HL-60/S4 treated with phorbol 12-myristate 13-acetate at 8.2 ng/mL for 4 days and 3 days (cell line): ENCODE measurements around the gene UBE2G1.
"Not testable (repeated sequence)": the region's sequence is repeated elsewhere in the genome, so short reads cannot be mapped to it uniquely, and the experiment has no call there.

Source experiments
- in situ Hi-C: fragments of 300-500 bp; cut with MboI; formaldehyde crosslinking; loops from 2 replicates; pipeline ENCODE4 v1.15.0; 2022; ENCODE audit warnings: low sequenced_read_pairs

Gene UBE2G1

GRCh38 chr17:4366327-4367063 lies at the start of gene UBE2G1:
UBE2G1 (minus strand) TSS chr17:4366675; CDS start chr17:4366316, 359 bp downstream.
- in situ Hi-C loops: no loop called here

- in situ Hi-C loops: loop anchor here (25.0 kb wide), 1 partner anchor 201 kb away; no protein-coding TSS in a partner anchor
Observed at GRCh38 chr17:4412933-4413831, 46.7 kb upstream of the UBE2G1 start.

- in situ Hi-C loops: loop anchor here (25.0 kb wide), 1 partner anchor 199 kb away; no protein-coding TSS in a partner anchor
Observed at GRCh38 chr17:4411201-4411600, 44.7 kb upstream of the UBE2G1 start.

GRCh38 chr17:4409659-4410058 lies 43.2 kb upstream of the UBE2G1 start:
- in situ Hi-C loops: loop anchor here (25.0 kb wide), 1 partner anchor 197 kb away; no protein-coding TSS in a partner anchor

DNA sequence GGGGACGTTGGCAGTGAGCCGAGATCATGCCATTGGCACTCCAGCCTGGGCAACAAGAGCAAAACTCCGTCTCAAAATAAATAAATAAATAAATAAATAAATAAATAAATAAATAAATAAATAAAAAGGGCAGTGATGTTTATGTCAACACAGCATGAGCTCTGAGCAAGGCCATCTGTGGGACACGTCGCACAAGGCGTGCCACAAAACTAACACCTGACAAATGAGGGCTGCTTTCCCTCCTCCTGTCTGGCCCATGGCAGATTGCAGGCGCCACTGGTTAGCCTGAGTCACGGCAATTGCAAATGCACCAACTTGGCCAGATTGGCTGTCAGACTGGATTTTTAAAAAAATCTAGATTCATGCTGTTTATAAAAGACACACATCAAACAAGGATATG lies 41.4 kb upstream of the UBE2G1 start:
- in situ Hi-C loops: loop anchor here (25.0 kb wide), 1 partner anchor 196 kb away; no protein-coding TSS in a partner anchor

DNA sequence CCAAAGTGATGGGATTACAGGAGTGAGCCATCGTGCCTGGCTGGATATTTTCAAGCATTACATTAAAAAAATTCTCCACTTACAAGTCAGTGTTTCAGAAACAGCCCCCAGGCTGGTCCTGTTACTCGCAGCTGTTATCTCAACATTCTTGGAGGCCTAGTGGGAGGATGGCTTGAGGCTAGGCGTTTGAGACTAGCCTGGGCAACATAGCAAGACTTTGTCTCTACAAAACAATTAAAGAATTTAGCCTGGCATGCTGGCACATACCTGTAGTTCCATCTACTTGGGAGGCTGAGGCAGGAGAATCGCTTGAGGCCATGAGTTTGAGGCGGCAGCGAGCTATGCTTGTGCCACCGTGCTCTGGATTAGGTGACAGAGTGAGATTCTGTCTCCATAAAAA lies 40.7 kb upstream of the UBE2G1 start:
- in situ Hi-C loops: loop anchor here (25.0 kb wide), 1 partner anchor 195 kb away; no protein-coding TSS in a partner anchor

DNA sequence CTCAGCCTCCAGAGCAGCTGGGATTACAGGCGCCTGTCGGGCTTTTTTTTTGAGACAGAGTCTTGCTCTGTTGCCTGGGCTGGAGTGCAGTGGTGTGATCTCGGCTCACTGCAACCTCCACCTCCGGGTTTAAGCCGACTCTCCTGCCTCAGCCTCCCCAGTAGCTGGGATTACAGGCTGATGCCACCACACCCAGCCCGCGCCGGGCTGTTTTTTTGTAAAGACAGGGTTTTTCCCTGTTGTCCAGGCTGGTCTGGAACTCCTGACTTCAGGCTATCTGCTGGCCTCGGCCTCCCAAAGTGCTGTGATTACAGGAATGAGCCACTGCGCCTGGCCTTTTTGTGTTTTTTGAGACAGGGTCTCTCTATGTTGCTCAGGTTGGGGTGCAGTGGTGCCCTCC lies 39.9 kb upstream of the UBE2G1 start:
- in situ Hi-C loops: loop anchor here (25.0 kb wide), 1 partner anchor 194 kb away; no protein-coding TSS in a partner anchor

DNA sequence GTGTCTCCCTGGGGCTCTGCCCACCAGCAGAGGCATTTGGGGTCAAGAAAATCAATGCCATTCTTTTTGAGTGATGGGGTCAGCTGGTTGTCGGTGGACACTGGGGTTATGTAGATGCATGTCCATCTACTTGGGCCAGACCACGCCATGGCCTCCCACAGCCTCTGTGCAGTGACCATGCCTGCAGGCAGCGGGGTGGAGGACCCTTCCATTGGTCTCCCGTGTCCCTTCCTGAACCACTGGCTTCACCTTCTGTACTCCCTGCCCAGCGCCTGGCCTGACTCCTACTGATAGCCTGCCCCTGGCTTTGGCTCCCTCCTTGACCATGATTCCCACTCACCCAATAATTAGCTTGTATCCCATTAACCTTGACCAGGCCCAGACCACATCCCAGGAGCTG lies 39.2 kb upstream of the UBE2G1 start:
- in situ Hi-C loops: loop anchor here (25.0 kb wide), 1 partner anchor 193 kb away; no protein-coding TSS in a partner anchor

GRCh38 chr17:4405038-4405669 lies 38.7 kb upstream of the UBE2G1 start:
- in situ Hi-C loops: loop anchor here (25.0 kb wide), 1 partner anchor 193 kb away; no protein-coding TSS in a partner anchor

- in situ Hi-C loops: no loop called here
Observed at GRCh38 chr17:4397840-4398239, 31.4 kb upstream of the UBE2G1 start.

GRCh38 chr17:4395111-4395478 lies 28.6 kb upstream of the UBE2G1 start:
- in situ Hi-C loops: no loop called here

DNA sequence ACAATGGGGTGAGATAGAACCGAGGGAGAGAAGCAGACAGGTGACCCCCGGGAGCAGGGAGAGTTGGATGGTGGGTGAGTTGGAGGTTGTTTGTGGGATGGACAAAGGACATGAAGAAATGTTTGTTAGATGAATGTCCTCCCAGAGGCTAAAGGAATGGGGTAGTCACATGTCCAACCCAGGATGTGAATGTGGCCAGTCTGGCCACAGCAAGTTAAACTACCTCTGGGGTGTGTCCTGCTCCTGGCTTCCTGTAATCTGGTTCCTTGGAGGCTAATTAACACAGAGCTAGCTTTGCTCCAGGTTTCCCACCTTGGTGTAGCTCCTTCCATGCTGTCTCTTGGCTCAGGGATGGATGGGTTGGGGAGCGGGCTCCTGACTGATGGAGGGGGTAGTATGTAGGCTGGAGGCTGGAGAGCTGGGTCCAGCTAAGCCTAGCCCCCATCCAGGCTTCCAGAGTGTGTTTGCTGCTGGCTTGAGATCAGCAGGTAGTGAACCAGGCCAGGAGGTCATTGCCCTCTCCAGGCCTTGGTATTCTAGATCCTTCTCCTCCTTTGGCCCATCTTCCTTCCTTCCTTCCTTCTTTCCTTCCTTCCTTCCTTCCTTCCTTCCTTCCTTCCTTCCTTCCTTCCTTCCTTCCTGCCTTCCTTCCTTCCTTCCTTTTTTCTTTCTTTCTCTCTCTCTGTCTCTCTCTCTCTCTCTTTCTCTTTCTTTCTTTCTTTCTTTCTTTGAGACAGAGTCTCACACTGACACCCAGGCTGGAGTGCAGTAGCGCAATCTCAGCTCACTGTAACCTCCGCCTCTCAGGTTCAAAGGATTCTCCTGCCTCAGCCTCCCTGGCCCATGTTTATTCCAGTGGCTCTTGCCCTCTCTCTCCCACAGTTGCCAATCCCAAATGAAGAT lies 28.0 kb upstream of the UBE2G1 start:
- in situ Hi-C loops: no loop called here

GRCh38 chr17:4393806-4394205 lies 27.3 kb upstream of the UBE2G1 start:
- in situ Hi-C loops: no loop called here

- in situ Hi-C loops: no loop called here
Observed at GRCh38 chr17:4389079-4389478, 22.6 kb upstream of the UBE2G1 start.

DNA sequence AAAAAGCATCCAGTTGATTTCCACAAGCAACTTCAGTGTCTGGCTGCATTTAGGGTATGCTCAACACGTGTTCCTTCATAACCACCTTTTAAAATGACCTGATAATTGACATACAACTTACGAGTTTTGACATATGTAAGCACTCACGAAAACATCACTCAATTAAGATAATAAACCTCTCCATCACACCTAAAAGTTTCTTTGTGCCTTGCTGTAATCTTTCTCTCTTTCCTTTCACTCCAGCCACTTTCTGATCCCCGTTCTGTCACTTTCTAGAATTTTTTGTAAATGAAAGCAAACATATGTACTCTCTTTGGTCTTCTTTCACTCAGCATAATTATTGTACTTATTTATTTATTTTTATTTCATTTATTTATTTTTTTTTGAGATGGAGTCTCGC lies 20.7 kb upstream of the UBE2G1 start:
- in situ Hi-C loops: no loop called here

- in situ Hi-C loops: no loop called here
Observed at GRCh38 chr17:4386406-4386805, 19.9 kb upstream of the UBE2G1 start.

GRCh38 chr17:4381690-4382671 lies 15.5 kb upstream of the UBE2G1 start:
- in situ Hi-C loops: no loop called here

DNA sequence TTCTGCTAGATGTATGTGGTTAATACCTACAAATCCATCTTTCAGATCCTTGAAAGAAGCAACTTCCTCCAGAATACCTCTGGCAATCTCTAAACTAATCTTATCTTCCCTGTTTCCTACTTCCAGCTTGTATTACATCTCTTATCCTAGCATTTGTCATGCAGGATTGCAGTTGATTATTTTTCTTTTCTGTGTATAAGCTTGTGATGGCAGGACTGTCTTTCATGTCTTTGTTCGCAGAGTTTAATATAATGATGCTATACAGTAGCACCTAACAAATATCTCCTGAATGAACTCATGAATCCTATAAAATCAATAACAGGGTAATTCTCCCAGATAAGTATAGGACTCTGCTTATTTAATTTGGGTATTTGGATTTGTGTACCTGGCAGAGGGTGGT lies 12.2 kb upstream of the UBE2G1 start:
- in situ Hi-C loops: no loop called here

DNA sequence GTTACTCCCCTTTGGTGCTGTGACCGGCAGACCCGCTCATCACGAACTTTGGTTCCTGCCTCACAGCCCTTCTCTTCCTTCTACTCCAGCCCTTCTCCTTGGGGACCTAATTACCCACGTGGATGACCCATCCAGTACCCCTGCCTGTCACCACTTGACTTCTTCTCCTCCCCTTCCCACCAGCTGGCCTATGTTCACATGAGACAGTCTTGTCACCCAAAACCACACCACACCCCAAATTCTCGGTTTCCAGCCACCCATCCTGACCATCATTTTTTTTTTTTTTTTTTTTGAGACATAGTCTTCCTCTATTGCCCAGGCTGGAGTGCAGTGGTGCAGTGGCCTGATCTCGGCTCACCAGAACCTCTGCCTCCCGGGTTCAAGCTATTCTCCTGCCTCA lies 10.8 kb upstream of the UBE2G1 start:
- in situ Hi-C loops: not testable (repeated sequence)
